SK-N-MC (cell line): Measurements from ENCODE around the gene VPS8.

Source experiments
- EZH2 ChIP-seq: fragments of 200-600 bp; sonication (generic); IDR thresholded peaks from one replicate; pipeline ENCODE4 v1.6.1; 2017; ENCODE audit warnings: antibody characterized with exemption
- POLR2AphosphoS5 ChIP-seq: IDR thresholded peaks from 2 replicates; pipeline ENCODE4 v1.6.1; 2012; ENCODE audit warnings: mild to moderate bottlenecking, low read depth, low read length, borderline replicate concordance

GRCh38 chr3:185082829-185083228, 270.9 kb downstream of the VPS8 start:
- TF ChIP-seq EZH2: no peak
- no peak for TF ChIP-seq POLR2AphosphoS5
